Measurements from ENCODE around the gene DNAJC6.

GRCh38 chr1:65278376-65279069 lies 30.8 kb upstream of the DNAJC6 start:
- no peak for TF ChIP-seq CTCF (IDR thresholded peaks at IDR 0.05 in 4 of 5, conservative IDR thresholded peaks at IDR 0.05 in 1 of 5)
- TF ChIP-seq POLR2A (IDR thresholded peaks at IDR 0.05) = no peak
